HL-60 (cell line): ENCODE data around the gene WNT11.

Source experiments
- DNase-seq, 2 experiments: peaks; one replicate each; pipeline ENCODE4 v3.0.0-alpha.2; 2010 to 2020; ENCODE audit warnings: low read depth in 1 of 2, low spot score in 1 of 2
- H3K27ac ChIP-seq: fragments of 250-450 bp; sonication (Bioruptor Pico); replicated peaks from 2 replicates; pipeline ENCODE4 v1.5.1; 2020; ENCODE audit warnings: mild to moderate bottlenecking, moderate library complexity
- H3K27me3 ChIP-seq: fragments of 250-450 bp; sonication (Bioruptor Pico); 2 replicates; pipeline ENCODE4 v1.5.1; 2021; ENCODE audit warnings: mild to moderate bottlenecking, moderate library complexity; ENCODE audit not compliant: insufficient read depth, poor library complexity, severe bottlenecking
- H3K4me3 ChIP-seq: replicated peaks from 2 replicates; pipeline ENCODE4 v1.5.1; 2011; ENCODE audit warnings: mild to moderate bottlenecking, control low read depth, low read length; ENCODE audit not compliant: insufficient read depth
- GABPA ChIP-seq: IDR thresholded peaks from 2 replicates; pipeline ENCODE4 v1.6.1; 2012; ENCODE audit warnings: low read depth
- POLR2AphosphoS5 ChIP-seq: IDR thresholded peaks from 2 replicates; pipeline ENCODE4 v1.6.1; 2012; ENCODE audit warnings: low read depth
- SPI1 ChIP-seq: IDR thresholded peaks from 2 replicates; pipeline ENCODE4 v1.6.1; 2012; ENCODE audit warnings: low read depth, mild to moderate bottlenecking, borderline replicate concordance
- TF ChIP-seq, protein P1 (sequence below): IDR thresholded peaks from 2 replicates; pipeline ENCODE4 v1.6.1; 2012; ENCODE audit warnings: low read depth; ENCODE audit not compliant: insufficient replicate concordance
- TF ChIP-seq, protein P2 (sequence below): IDR thresholded peaks from one replicate; pipeline ENCODE4 v1.5.1; 2011; ENCODE audit warnings: low read length, control low read depth, inconsistent platforms; ENCODE audit not compliant: insufficient read depth

Gene WNT11

DNA sequence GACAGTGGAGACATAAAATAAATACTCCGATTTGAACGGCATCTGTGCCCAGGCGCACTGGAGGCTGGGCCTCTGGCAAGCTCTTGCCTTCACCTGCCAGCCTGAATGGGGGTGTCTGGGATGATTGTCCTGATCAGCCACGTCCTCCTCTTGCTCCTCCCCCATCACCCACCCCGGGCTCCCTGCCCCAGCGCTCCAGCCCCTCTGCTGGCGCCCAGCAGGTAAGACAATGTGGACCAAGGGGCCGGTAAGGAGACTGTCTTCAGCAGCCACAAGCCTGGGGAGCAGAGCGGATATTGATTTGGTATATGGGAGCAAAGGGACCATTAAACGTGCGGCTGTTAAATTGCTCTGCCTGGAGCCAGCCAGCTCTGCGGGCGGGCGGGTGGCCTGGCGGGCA, 24.9 kb downstream of the WNT11 start:
- Histone ChIP-seq H3K27me3 (no peaks in the 10 kb centered on the region), H3K4me3 (no peak overlapping the region), H3K27ac (no peak overlapping the region)
- no peak for TF ChIP-seq SPI1
- TF ChIP-seq, protein P1, sequence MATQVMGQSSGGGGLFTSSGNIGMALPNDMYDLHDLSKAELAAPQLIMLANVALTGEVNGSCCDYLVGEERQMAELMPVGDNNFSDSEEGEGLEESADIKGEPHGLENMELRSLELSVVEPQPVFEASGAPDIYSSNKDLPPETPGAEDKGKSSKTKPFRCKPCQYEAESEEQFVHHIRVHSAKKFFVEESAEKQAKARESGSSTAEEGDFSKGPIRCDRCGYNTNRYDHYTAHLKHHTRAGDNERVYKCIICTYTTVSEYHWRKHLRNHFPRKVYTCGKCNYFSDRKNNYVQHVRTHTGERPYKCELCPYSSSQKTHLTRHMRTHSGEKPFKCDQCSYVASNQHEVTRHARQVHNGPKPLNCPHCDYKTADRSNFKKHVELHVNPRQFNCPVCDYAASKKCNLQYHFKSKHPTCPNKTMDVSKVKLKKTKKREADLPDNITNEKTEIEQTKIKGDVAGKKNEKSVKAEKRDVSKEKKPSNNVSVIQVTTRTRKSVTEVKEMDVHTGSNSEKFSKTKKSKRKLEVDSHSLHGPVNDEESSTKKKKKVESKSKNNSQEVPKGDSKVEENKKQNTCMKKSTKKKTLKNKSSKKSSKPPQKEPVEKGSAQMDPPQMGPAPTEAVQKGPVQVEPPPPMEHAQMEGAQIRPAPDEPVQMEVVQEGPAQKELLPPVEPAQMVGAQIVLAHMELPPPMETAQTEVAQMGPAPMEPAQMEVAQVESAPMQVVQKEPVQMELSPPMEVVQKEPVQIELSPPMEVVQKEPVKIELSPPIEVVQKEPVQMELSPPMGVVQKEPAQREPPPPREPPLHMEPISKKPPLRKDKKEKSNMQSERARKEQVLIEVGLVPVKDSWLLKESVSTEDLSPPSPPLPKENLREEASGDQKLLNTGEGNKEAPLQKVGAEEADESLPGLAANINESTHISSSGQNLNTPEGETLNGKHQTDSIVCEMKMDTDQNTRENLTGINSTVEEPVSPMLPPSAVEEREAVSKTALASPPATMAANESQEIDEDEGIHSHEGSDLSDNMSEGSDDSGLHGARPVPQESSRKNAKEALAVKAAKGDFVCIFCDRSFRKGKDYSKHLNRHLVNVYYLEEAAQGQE: no peak
- no peak for TF ChIP-seq GABPA
- no peak for TF ChIP-seq POLR2AphosphoS5
- TF ChIP-seq, protein P2, sequence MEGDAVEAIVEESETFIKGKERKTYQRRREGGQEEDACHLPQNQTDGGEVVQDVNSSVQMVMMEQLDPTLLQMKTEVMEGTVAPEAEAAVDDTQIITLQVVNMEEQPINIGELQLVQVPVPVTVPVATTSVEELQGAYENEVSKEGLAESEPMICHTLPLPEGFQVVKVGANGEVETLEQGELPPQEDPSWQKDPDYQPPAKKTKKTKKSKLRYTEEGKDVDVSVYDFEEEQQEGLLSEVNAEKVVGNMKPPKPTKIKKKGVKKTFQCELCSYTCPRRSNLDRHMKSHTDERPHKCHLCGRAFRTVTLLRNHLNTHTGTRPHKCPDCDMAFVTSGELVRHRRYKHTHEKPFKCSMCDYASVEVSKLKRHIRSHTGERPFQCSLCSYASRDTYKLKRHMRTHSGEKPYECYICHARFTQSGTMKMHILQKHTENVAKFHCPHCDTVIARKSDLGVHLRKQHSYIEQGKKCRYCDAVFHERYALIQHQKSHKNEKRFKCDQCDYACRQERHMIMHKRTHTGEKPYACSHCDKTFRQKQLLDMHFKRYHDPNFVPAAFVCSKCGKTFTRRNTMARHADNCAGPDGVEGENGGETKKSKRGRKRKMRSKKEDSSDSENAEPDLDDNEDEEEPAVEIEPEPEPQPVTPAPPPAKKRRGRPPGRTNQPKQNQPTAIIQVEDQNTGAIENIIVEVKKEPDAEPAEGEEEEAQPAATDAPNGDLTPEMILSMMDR: no peak
- DNase-seq: no peak

DNA sequence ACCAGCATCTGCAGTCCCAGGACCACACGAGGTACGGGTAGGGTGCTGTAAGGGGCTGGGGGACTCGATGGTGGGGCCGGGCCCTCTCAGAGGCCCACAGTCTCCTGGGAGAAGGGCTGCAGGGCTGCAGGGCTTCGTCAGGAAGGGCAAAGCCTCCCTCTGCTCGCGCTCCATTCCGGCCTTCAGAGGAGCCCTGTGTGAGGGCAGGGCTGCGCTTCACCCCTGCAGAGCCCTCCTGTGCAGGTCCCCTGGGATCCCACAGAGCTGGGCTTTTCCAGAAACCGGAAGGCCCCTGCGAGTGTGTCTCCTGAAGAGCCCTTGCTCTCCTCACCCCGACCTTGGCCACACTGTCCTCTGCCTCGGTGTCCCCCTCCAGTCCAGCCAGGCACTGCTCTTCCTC, 27.2 kb downstream of the WNT11 start:
- TF ChIP-seq, protein P1: no peak
- no peak for TF ChIP-seq POLR2AphosphoS5
- no peak for TF ChIP-seq SPI1
- no peak for TF ChIP-seq GABPA
- TF ChIP-seq, protein P2: no peak
- DNase-seq: no peak
- Histone ChIP-seq H3K27ac (no peak overlapping the region), H3K4me3 (no peak overlapping the region), H3K27me3 (no peaks in the 10 kb centered on the region)

DNA sequence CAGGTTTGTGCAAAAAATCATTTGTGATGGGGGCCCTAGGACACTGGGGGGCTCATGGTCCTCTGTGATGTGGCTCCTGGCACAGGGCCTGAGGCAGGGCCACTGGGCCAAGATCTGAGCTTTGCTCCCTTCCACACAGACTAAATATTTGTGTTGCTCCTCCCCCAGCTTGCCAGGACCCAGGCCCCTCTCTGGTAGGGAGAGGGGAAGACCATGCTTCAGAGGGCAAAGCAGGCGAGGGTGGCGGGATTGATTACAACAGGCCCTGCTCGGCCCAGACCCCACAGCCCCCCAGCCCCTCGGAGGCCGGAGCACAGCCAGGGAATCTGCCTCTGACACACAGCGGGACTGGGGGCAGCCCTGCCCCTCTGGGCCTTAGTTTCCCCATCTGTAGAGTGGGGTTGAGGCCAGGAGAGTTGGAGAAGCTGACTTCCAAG, 29.0 kb downstream of the WNT11 start:
- H3K4me3 ChIP-seq: no peak overlapping the region
- DNase-seq: no peak
- TF ChIP-seq POLR2AphosphoS5: no peak
- TF ChIP-seq GABPA: no peak

DNA sequence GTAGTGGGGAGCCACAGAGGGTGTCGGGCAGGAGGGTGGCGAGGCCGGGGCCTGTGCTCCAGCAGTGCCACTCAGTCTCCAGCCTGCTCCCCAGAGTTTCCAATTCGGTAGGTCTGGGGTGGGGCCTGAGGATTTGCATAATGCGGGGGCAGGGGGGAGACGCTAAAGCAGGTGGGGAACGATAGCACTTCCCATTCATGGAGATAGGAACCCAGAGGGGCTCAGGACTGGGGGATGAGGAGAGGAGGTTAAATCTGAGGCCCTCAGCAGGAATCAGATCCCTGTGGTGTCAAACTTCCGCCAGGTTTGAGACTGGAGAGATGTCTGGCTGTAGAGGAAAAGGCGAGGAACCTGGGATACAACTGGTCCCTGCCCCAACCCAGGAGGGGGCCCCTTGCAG, 29.8 kb downstream of the WNT11 start:
- TF ChIP-seq GABPA (no peak), POLR2AphosphoS5 (no peak)
- TF ChIP-seq, protein P1: no peak
- TF ChIP-seq, protein P2: no peak
- Histone ChIP-seq H3K4me3 (no peak overlapping the region), H3K27me3 (no peaks in the 10 kb centered on the region), H3K27ac (no peak overlapping the region)
- no peak for DNase-seq

More for the DNA sequence above, 29.0 kb downstream of the WNT11 start:
- Histone ChIP-seq H3K27me3 (no peaks in the 10 kb centered on the region), H3K27ac (no peak overlapping the region)
